ENCODE data around the gene FANCE. TPM values are rescaled to one million over a fixed set of nuclear protein-coding genes. Genes with fewer than 3 reads are reported as not detected.

Gene FANCE
- total and polyA plus RNA-seq, 9 of the 15 experiments (the other 6 are each of a cell fraction or from before 2014, with no cell fraction given) = 5.7 to 30.2 (median 17.0) TPM

GRCh38 chr6:35449287-35449881 is 2.8 kb upstream of the FANCE start (continued):
- no peak for TF ChIP-seq PRDM10 (IDR thresholded peaks at IDR 0.05; ENCODE audit: partially characterized antibody)
- 0 out of 2 replicates have a peak, but pooled peaks have one; percentile 59 for TF ChIP-seq ATF6 (CRISPR knock-in tag; IDR thresholded peaks at IDR 0.05)
- no peak for TF ChIP-seq SMARCC2 (IDR thresholded peaks at IDR 0.05; ENCODE audit: low read depth)
- TF ChIP-seq, protein P1, sequence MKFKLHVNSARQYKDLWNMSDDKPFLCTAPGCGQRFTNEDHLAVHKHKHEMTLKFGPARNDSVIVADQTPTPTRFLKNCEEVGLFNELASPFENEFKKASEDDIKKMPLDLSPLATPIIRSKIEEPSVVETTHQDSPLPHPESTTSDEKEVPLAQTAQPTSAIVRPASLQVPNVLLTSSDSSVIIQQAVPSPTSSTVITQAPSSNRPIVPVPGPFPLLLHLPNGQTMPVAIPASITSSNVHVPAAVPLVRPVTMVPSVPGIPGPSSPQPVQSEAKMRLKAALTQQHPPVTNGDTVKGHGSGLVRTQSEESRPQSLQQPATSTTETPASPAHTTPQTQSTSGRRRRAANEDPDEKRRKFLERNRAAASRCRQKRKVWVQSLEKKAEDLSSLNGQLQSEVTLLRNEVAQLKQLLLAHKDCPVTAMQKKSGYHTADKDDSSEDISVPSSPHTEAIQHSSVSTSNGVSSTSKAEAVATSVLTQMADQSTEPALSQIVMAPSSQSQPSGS (CRISPR knock-in tag; IDR thresholded peaks at IDR 0.05) = no peak
- no peak for TF ChIP-seq RBM14 (IDR thresholded peaks at IDR 0.05; ENCODE audit: borderline replicate concordance, insufficient read depth, low read depth, low read length)
- TF ChIP-seq HDAC1 (IDR thresholded peaks at IDR 0.05) = no peak
- no peak for TF ChIP-seq CREB3L1 (IDR thresholded peaks at IDR 0.05; ENCODE audit: borderline replicate concordance, low read depth)
- TF ChIP-seq MAFG (tag; conservative IDR thresholded peaks at IDR 0.05) = no peak
- no peak for TF ChIP-seq PML (IDR thresholded peaks at IDR 0.05; ENCODE audit: low read length)
- TF ChIP-seq, protein P2, sequence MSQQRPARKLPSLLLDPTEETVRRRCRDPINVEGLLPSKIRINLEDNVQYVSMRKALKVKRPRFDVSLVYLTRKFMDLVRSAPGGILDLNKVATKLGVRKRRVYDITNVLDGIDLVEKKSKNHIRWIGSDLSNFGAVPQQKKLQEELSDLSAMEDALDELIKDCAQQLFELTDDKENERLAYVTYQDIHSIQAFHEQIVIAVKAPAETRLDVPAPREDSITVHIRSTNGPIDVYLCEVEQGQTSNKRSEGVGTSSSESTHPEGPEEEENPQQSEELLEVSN (IDR thresholded peaks at IDR 0.05; ENCODE audit: borderline replicate concordance in 1 of 2, extremely low read depth in 1 of 2, insufficient read depth in 1 of 2, insufficient read length in 1 of 2, low read depth in 1 of 2, low read length in 1 of 2, poor library complexity in 1 of 2, severe bottlenecking in 1 of 2) = no peak
- TF ChIP-seq, protein P3, sequence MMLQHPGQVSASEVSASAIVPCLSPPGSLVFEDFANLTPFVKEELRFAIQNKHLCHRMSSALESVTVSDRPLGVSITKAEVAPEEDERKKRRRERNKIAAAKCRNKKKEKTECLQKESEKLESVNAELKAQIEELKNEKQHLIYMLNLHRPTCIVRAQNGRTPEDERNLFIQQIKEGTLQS (IDR thresholded peaks at IDR 0.05) = no peak
- TF ChIP-seq, protein P3 (CRISPR knock-in tag; conservative IDR thresholded peaks at IDR 0.05) = no peak
- peak; percentile 51; the same call in 1 of the 2 replicates for TF ChIP-seq STAG1 (CRISPR knock-in tag; IDR thresholded peaks at IDR 0.05; ENCODE audit: borderline replicate concordance)
- TF ChIP-seq ZNF444 (CRISPR knock-in tag; IDR thresholded peaks at IDR 0.05) = no peak
- no peak for TF ChIP-seq BRCA1 (IDR thresholded peaks at IDR 0.05)
- 0 out of 2 replicates have a peak, but pooled peaks have one; percentile 64 for TF ChIP-seq BRCA1 (CRISPR knock-in tag; IDR thresholded peaks at IDR 0.05)
